GM06990 (cell line): Measurements from ENCODE around the gene CAMK2B.

Experiments used
- DNase-seq: peaks from one replicate; pipeline ENCODE4 v3.0.0-alpha.2; 2011; ENCODE audit not compliant: insufficient read length; ENCODE audit errors: extremely low read depth
- H3K27me3 ChIP-seq: replicated peaks from 2 replicates; pipeline ENCODE4 v1.6.0; 2011; ENCODE audit warnings: low read length; ENCODE audit not compliant: control insufficient read depth, insufficient read depth
- H3K36me3 ChIP-seq: 2 replicates; pipeline ENCODE4 v1.5.1; 2011; ENCODE audit warnings: low read length; ENCODE audit not compliant: control insufficient read depth, insufficient read depth
- H3K4me3 ChIP-seq: replicated peaks from 2 replicates; pipeline ENCODE4 v1.5.1; 2011; ENCODE audit warnings: low read depth, mild to moderate bottlenecking, control low read depth, low read length
- TF ChIP-seq, protein P1 (sequence below): IDR thresholded peaks from 2 replicates; pipeline ENCODE4 v1.5.1; 2011; ENCODE audit warnings: low read length, control low read depth, mild to moderate bottlenecking, inconsistent platforms; ENCODE audit not compliant: insufficient read depth, poor library complexity, severe bottlenecking

Gene CAMK2B

DNA sequence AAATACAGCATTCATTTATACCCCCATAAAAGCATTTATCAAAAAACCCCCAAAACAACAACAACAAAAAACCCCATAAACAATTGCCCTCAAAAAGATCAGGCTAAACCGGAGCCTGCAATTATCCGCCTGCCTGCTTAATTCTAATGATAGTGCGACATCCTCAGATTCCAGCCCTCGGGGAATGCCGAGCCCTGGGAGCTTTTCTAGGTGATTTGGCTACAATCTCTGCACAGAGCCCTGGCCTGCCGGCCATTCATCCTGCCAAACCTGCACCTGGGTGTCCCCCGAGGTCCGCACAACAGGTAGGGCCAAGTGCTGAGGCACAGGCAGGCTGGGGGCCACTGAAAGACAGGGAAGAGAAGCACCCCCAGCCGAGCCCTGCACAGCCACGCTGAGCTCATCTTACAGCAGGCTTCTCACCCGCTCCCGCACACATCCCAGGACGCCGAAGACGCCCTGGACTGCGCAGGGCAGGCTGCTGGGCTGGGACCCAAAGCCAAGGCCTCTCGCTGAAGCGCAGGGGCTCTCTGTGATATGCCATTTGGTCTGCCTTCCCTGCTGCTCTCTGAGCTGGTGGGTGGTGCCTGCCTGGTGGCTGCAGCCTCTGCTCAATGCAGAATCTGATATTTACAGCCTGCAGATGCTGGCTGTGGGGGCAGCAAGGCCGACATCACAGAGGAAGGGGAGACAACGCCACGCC is 57.5 kb downstream of the CAMK2B start:
- no peak for DNase-seq
- Histone ChIP-seq H3K27me3 (no peaks in the 10 kb centered on the region; the same call in none of the 2 replicates), H3K4me3 (no peak overlapping the region), H3K36me3 (no peaks in the 10 kb centered on the region)
- TF ChIP-seq, protein P1, sequence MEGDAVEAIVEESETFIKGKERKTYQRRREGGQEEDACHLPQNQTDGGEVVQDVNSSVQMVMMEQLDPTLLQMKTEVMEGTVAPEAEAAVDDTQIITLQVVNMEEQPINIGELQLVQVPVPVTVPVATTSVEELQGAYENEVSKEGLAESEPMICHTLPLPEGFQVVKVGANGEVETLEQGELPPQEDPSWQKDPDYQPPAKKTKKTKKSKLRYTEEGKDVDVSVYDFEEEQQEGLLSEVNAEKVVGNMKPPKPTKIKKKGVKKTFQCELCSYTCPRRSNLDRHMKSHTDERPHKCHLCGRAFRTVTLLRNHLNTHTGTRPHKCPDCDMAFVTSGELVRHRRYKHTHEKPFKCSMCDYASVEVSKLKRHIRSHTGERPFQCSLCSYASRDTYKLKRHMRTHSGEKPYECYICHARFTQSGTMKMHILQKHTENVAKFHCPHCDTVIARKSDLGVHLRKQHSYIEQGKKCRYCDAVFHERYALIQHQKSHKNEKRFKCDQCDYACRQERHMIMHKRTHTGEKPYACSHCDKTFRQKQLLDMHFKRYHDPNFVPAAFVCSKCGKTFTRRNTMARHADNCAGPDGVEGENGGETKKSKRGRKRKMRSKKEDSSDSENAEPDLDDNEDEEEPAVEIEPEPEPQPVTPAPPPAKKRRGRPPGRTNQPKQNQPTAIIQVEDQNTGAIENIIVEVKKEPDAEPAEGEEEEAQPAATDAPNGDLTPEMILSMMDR, result no peak

DNA sequence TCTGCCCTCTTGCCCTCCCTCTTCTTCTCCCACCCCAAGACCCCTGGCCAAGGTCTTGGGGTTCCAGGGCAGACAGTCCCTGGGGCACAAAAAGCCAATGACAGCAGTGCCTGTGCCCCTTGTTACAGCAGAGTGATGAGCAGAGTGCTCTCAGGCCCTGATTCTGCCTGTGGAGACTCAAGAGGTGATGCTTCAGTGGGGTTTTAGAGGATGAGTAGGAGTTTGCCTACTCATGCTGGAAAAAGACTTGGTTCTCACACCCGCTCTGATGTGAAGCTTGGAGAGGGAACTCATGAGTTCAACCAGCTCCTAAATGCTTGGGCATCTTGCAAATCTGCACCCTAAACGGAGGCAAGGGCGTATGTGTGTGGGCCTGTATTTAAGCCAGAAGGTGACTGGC is 58.2 kb downstream of the CAMK2B start:
- TF ChIP-seq, protein P1, result no peak
- no peak for DNase-seq
- H3K4me3 ChIP-seq, result no peak overlapping the region
- H3K27me3 ChIP-seq, result no peaks in the 10 kb centered on the region; the same call in none of the 2 replicates
- H3K36me3 ChIP-seq, result no peaks in the 10 kb centered on the region

DNA sequence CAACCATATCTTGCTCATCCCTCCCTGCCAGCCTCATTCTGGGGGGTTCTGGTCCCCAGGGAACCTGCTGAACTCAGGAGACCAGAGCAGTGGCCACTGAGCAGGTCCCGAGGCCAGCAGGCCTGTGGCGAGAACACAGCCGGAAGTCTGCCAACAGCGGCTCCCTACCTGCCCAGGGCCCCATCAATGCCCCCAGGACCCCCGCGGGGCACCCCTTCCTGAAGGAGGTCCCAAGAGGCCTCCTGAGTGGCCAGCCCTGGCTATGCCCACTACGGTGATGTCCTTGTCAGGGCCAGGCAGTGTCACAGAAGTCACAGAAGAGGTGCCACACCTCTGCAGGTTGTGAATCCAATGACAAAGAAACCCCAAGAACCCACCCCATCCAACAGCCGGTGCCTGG is 58.9 kb downstream of the CAMK2B start:
- TF ChIP-seq, protein P1, result no peak
- DNase-seq, result no peak
- H3K27me3 ChIP-seq, result no peaks in the 10 kb centered on the region; the same call in none of the 2 replicates
- no peaks in the 10 kb centered on the region for H3K36me3 ChIP-seq
- H3K4me3 ChIP-seq, result no peak overlapping the region

DNA sequence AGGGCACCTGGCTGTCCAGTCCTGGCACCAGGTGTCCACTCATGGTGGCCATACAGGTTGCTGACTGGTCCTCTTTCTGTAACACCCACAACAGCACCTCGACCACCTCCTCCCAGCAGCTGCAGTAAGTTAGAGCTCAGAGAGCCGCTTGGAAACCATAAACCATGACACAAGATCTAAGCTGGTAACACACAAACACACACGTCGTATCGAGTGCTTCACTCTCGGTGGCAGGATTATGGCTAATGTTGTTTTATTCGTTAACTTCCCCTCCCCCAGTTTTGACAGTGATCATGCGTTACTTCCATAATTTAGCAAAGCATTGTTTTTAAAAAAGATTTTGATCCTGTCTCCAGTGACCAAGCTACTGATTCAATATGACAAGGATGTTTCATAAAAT is 59.7 kb downstream of the CAMK2B start:
- no peaks in the 10 kb centered on the region for H3K36me3 ChIP-seq
- TF ChIP-seq, protein P1, result no peak
- no peaks in the 10 kb centered on the region; the same call in none of the 2 replicates for H3K27me3 ChIP-seq
- no peak overlapping the region for H3K4me3 ChIP-seq
- no peak for DNase-seq

DNA sequence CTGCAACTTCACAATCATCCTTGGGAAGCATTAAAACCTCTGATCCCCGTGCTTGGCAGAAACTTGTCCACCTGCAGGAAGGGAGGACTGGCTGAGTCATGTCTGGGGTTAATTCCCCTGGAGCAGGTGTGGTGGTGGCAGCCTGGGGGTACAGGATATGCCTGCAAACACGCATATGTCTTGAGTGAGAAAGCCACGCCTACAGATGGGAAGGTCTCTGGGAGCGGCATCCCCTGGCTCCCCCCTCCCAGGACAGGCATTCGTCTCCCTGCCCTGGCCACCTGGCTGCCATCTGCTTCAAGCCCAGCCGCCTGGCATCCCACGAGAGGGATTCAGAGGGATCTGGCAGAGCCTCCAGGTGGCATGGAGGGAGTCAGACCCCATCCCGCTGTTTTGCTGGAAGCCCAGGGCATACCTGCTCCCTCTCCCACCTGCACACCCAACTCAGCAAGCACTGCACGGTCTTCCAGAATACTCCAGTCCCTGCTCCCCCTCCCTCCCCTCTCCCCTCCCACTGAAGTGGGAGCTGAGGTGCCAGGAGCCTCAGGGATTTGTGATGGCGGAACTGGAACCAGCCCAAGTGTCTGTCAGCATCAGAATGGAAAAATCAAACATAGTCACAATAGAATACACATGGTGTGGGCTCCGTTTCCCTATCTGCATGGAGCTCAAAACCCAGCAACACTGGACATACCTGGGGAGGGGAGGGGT is 61.0 kb downstream of the CAMK2B start:
- Histone ChIP-seq H3K36me3 (no peaks in the 10 kb centered on the region), H3K27me3 (no peaks in the 10 kb centered on the region; the same call in none of the 2 replicates), H3K4me3 (no peak overlapping the region)
- TF ChIP-seq, protein P1, result no peak
- no peak for DNase-seq
